Epithelial cell of esophagus (primary cell): ENCODE measurements around the gene NR6A1.

Source experiments
- DNase-seq: peaks from one replicate; pipeline ENCODE4 v3.0.0; 2010; ENCODE audit warnings: low read depth
- H3K4me3 ChIP-seq: 2 replicates; pipeline ENCODE4 v1.5.1; 2011; ENCODE audit warnings: mild to moderate bottlenecking, low read length, control low read depth
- TF ChIP-seq, protein P1 (sequence below): IDR thresholded peaks from 2 replicates; pipeline ENCODE4 v1.5.1; 2011; ENCODE audit warnings: low read depth, mild to moderate bottlenecking, low read length, control low read depth, inconsistent platforms; ENCODE audit not compliant: insufficient read depth; ENCODE audit errors: missing control alignments

Gene NR6A1

DNA sequence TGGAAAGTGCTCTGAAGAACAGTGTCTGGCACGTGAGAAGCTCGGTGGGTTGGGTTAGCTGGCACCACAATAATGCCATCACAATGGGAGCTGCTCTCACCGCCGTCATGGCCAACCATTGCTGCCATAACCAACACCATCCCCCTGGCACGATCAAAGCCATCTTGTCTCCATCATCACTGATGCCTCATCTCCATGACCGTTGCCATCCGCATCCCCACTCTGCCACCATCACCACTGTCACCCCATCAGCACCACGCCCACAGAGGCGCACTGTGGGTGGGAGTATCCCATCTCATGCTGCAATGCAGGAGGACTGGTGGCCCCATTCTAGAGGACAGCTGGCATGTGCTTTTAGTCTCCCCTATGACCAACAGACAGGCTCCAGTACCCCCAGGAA, 287.6 kb downstream of the NR6A1 start:
- no peak overlapping the region for H3K4me3 ChIP-seq
- no peak for DNase-seq
- TF ChIP-seq, protein P1, sequence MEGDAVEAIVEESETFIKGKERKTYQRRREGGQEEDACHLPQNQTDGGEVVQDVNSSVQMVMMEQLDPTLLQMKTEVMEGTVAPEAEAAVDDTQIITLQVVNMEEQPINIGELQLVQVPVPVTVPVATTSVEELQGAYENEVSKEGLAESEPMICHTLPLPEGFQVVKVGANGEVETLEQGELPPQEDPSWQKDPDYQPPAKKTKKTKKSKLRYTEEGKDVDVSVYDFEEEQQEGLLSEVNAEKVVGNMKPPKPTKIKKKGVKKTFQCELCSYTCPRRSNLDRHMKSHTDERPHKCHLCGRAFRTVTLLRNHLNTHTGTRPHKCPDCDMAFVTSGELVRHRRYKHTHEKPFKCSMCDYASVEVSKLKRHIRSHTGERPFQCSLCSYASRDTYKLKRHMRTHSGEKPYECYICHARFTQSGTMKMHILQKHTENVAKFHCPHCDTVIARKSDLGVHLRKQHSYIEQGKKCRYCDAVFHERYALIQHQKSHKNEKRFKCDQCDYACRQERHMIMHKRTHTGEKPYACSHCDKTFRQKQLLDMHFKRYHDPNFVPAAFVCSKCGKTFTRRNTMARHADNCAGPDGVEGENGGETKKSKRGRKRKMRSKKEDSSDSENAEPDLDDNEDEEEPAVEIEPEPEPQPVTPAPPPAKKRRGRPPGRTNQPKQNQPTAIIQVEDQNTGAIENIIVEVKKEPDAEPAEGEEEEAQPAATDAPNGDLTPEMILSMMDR = no peak

GRCh38 chr9:124482431-124483031, 288.6 kb downstream of the NR6A1 start:
- H3K4me3 ChIP-seq = no peak overlapping the region
- TF ChIP-seq, protein P1 = no peak
- DNase-seq = no peak

- no peak for DNase-seq
- TF ChIP-seq, protein P1 = no peak
- no peak overlapping the region for H3K4me3 ChIP-seq
Measured at GRCh38 chr9:124481115-124481514, 290.0 kb downstream of the NR6A1 start.

DNA sequence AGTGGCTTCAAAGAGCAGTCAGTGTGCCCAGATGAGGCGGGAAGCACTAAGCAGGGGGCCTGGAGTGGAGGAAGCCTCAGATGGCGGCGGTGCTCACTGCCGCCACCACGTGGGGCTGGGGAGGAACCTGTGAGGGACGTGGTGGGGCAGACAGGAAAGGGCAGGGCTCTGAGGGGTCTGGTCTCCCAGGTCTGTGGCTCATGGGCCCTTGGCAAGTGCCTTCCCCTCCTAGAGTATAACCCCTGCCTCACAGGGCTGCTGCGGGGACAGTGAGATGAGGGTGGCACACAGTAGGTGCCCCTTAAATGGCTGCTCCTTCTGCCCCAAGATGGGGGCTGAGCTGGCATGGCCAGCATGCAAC, 290.5 kb downstream of the NR6A1 start:
- DNase-seq = peak; percentile 37
- no peak overlapping the region for H3K4me3 ChIP-seq
- TF ChIP-seq, protein P1 = peak; percentile 48

GRCh38 chr9:124479947-124480620, 291.0 kb downstream of the NR6A1 start:
- H3K4me3 ChIP-seq = no peak overlapping the region
- no peak for DNase-seq
- TF ChIP-seq, protein P1 = no peak

- H3K4me3 ChIP-seq = no peak overlapping the region
- no peak for DNase-seq
- TF ChIP-seq, protein P1 = no peak
Measured at GRCh38 chr9:124479371-124479770, 291.7 kb downstream of the NR6A1 start.

DNA sequence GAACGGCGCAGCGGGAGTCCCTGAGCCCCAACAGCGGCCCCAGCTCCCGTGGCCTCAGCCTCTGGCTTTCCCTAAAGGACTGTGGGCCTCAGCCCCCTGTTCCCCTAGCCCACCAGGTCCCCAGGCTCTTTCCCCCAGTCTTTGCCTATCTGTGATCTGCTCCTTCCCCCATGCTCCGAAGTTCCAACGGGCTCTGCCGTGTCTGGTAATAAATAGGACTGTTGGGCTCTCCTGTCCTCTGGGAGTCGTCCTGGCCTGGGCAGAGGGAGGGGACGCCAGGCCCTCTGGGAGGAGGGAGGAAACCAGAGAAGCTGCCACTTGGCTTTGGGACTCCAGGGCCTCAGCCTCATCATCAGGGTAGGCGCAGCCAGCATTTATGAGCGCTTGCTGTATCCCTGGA, 292.8 kb downstream of the NR6A1 start:
- H3K4me3 ChIP-seq = no peak overlapping the region
- no peak for DNase-seq
- TF ChIP-seq, protein P1 = no peak
